Fibroblast of peridontal ligament (primary cell): ENCODE measurements around the gene RNF38.
A peak's percentile ranks its signal among the peaks of the same experiment; 100 is the strongest.
"Not testable (repeated sequence)": the region's sequence is repeated elsewhere in the genome, so short reads cannot be mapped to it uniquely, and the experiment has no call there.

Experiments
- DNase-seq: peaks from one replicate; pipeline ENCODE4 v3.0.0-alpha.2; 2010; ENCODE audit errors: extremely low read depth

RNF38 gene

GRCh38 chr9:36407122-36407723 is 7.2 kb upstream of the RNF38 start:
- peak; percentile 86 for DNase-seq

DNA sequence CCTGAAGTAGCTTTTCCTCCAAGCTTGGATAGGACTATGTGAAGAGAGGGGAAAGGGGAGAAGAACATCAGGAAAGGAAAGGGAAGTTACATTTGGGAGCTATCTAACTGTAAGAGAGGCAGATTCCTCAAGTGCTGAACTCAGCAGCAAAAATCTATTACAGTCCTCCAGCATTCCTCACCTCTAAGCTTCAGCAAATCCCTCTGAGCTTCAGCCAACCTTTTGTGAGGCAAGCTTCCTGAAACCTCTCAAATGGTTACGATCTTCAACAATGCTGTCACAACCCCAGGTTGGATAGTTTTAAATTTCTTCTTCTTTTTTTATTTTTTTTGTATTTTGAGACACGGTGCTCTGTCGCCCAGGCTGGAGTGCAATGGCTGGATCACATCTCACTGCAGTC is 2.5 kb upstream of the RNF38 start:
- no peak for DNase-seq

DNA sequence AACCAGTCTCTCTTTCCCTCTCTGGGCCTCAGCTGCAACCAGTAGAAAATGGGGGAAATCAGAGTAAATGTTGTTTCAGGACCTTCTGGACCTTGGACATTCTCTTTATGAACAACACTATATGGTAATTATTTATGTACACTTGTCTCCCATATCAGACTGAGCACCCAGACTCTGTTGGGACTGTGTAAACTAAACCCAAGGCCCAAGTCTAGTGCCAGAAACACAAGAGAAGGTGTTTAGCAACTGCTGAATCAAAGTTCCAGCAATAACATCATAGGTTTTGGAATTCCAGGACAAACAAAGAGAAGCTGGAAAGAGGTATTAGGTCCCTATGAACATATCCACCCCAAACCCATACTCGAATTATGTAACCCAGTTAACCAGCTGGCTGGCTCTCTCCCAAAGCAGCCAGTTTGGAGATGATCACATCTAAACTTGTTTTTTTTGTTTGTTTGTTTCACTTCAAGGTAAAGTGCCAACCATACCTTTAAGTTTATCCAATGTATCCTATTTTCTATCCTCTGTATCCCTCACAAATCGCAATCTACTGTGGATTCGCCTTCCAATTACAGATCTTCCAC is 1.9 kb upstream of the RNF38 start:
- DNase-seq: no peak

GRCh38 chr9:36401164-36401740 is 1.2 kb upstream of the RNF38 start:
- DNase-seq: peak; percentile 58

DNA sequence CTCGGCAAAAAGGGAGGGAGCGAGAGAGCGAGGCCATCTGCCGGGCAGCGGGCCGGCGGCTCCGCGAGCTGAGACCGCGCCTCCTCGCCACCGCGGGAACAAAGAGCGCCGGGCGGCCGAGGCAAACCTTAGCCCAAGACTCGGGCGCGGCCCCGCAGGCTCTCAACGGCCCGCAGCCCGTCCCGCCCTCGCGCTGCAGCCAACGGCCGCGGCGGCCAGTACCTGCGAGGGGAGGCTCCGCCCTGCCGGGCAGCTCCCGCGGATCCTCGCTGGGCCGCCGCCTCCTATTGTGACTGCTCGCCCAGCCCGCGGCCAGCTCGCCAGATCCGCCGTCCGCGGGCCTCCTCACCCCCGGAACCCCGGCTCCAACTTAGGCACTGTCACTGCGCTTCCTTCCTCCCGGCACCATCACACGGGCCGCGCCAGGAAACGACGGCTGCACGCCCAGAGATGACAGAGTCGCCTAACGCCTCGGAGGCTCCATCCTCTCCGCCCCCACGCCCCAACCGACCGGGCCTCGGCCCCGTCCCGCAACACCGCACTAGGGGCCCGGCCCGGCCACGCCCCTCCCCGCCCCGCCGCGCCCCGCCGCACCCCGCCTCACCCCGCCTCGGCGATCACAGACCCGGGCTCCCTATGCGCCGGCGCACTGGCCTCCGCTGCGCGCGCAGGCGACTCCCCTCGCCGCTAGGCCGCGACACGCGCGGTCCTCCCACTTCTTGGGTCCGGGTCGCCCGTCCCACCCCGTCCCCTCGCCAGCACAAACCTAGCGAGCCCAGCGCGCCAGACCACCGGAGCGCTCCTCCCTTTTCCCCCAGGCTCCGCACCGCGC is 479 bp upstream of the RNF38 start:
- DNase-seq: peak; percentile 67

GRCh38 chr9:36398745-36399144 is 1.3 kb downstream of the RNF38 start:
- DNase-seq: peak; percentile 81

DNA sequence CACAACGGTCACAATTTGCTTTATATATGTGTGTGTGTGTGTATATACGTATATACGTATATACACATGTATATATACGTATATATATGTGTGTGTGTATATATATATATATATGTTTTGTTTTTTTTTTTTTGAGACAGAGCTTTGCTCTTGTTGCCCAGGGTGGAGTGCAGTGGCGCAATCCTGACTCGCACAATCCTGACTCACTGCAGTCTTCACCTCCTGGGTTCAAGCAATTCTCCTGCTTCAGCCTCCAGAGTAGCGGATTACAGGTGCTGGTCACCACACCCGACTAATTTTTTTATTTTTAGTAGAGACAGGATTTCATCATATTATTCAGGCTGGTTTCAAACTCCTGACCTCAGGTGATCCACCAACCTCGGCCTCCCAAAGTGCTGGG is 3.1 kb downstream of the RNF38 start:
- DNase-seq: peak; percentile 17

- peak; percentile 51 for DNase-seq
Measured at GRCh38 chr9:36392489-36392888, 7.6 kb downstream of the RNF38 start.

DNA sequence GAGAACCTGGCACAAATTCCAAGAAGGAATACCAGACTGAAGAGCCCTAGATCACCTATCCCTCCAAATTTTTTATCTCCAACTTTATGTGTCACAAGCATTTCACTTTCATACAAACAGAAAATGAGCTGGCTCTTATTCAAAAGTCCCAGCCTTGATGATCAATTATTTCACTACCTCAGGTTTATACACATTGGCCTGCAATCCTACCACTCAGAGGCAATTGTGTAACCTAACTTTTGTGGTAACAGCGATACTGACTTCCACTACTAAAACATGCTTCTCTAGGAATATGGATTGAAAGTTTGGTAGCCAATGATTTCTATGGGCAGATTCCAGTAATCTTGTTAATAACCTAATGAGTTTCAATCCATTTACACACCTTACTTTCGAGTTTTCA is 10.5 kb downstream of the RNF38 start:
- DNase-seq: no peak

- not testable (repeated sequence) for DNase-seq
Measured at GRCh38 chr9:36386396-36386965, 13.6 kb downstream of the RNF38 start.

GRCh38 chr9:36382484-36382883 is 17.6 kb downstream of the RNF38 start:
- peak; percentile 63 for DNase-seq

GRCh38 chr9:36364577-36364976 is 35.5 kb downstream of the RNF38 start:
- DNase-seq: no peak

GRCh38 chr9:36363448-36363847 is 36.6 kb downstream of the RNF38 start:
- no peak for DNase-seq

- DNase-seq: no peak
Measured at GRCh38 chr9:36358486-36358885, 41.6 kb downstream of the RNF38 start.

GRCh38 chr9:36357639-36358038 is 42.4 kb downstream of the RNF38 start:
- DNase-seq: no peak

GRCh38 chr9:36346569-36346968 is 53.5 kb downstream of the RNF38 start:
- no peak for DNase-seq

- no peak for DNase-seq
Measured at GRCh38 chr9:36345103-36345846, 54.8 kb downstream of the RNF38 start.

- DNase-seq: no peak
Measured at GRCh38 chr9:36341936-36342577, 58.0 kb downstream of the RNF38 start.

DNA sequence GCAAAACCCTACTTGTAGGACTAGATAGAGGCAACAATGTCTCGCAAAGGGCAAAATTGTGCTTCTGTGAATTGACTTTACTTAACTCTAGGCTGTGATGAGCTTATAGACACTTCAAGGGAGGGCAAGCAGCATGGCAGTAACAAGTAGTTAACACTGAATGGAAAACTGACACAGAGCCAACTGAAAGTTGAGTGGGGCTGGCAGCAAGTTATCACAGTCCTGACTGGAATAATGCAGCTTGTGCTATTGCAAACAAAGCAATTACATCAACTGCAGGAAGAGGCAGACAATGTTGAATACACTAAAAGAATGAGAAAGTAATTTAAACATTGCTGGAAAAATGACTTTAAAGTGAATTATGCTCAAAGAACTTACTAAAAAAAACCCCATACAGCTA is 62.2 kb downstream of the RNF38 start:
- peak; percentile 24 for DNase-seq

GRCh38 chr9:36337002-36337401 is 63.1 kb downstream of the RNF38 start:
- no peak for DNase-seq
